SK-N-SH treated with all-trans-retinoic acid at 6 μM for 48 hours (cell line): ENCODE data around the gene AJUBA.
"Not testable (repeated sequence)": the region's sequence is repeated elsewhere in the genome, so short reads cannot be mapped to it uniquely, and the experiment has no call there.

Experiments
- ATAC-seq: fragments of 200-7000 bp; cut with Tn5 transposase; 3 replicates; pipeline ENCODE4 v1.9.1; 2020; ENCODE audit warnings: mild to moderate bottlenecking, moderate library complexity
- ARNTL ChIP-seq: fragments of 450-650 bp; formaldehyde crosslinking; IDR thresholded peaks from 2 replicates; pipeline ENCODE4 v1.5.0; 2020; ENCODE audit warnings: low read depth, mild to moderate bottlenecking, moderate library complexity, borderline replicate concordance
- BACH2 ChIP-seq: fragments of 250-450 bp; sonication (Bioruptor Pico); IDR thresholded peaks from 2 replicates; pipeline ENCODE4 v1.9.0; 2021; ENCODE audit warnings: mild to moderate bottlenecking, borderline replicate concordance
- CSDC2 ChIP-seq: fragments of 250-450 bp; sonication (Bioruptor Pico); IDR thresholded peaks from 2 replicates; pipeline ENCODE4 v1.5.0; 2020; ENCODE audit warnings: mild to moderate bottlenecking, moderate library complexity
- ESRRG ChIP-seq: fragments of 250-450 bp; sonication (Bioruptor Pico); IDR thresholded peaks from 2 replicates; pipeline ENCODE4 v1.6.1; 2021; ENCODE audit warnings: mild to moderate bottlenecking
- GLIS3 ChIP-seq: fragments of 250-450 bp; sonication (Bioruptor Pico); IDR thresholded peaks from 2 replicates; pipeline ENCODE4 v1.5.0; 2020; ENCODE audit warnings: mild to moderate bottlenecking, moderate library complexity
- ISL1 ChIP-seq: fragments of 250-450 bp; sonication (Bioruptor Pico); IDR thresholded peaks from 2 replicates; pipeline ENCODE4 v2.1.2; 2022; ENCODE audit warnings: mild to moderate bottlenecking, moderate library complexity
- OSR1 ChIP-seq: fragments of 250-450 bp; sonication (Bioruptor Pico); IDR thresholded peaks from 2 replicates; pipeline ENCODE4 v1.8.0; 2022; ENCODE audit warnings: moderate library complexity, mild to moderate bottlenecking, inconsistent platforms
- PPARA ChIP-seq: fragments of 250-450 bp; sonication (Bioruptor Pico); IDR thresholded peaks from 2 replicates; pipeline ENCODE4 v1.5.0; 2020; ENCODE audit warnings: mild to moderate bottlenecking, borderline replicate concordance
- RARB ChIP-seq: fragments of 250-450 bp; sonication (Bioruptor Pico); IDR thresholded peaks from 2 replicates; pipeline ENCODE4 v1.8.0; 2021; ENCODE audit warnings: mild to moderate bottlenecking, moderate library complexity
- TCF4 ChIP-seq: fragments of 250-450 bp; sonication (Bioruptor Pico); IDR thresholded peaks from 2 replicates; pipeline ENCODE4 v1.8.0; 2021; ENCODE audit warnings: mild to moderate bottlenecking, moderate library complexity, borderline replicate concordance
- TOX ChIP-seq: fragments of 250-450 bp; sonication (Bioruptor Pico); IDR thresholded peaks from 2 replicates; pipeline ENCODE4 v1.8.0; 2021; ENCODE audit warnings: mild to moderate bottlenecking, moderate library complexity, borderline replicate concordance
- ZC3H10 ChIP-seq: fragments of 250-450 bp; sonication (Bioruptor Pico); IDR thresholded peaks from 2 replicates; pipeline ENCODE4 v1.5.1; 2021; ENCODE audit warnings: mild to moderate bottlenecking, moderate library complexity
- ZFP3 ChIP-seq: fragments of 250-450 bp; sonication (Bioruptor Pico); IDR thresholded peaks from 2 replicates; pipeline ENCODE4 v1.5.0; 2020; ENCODE audit warnings: mild to moderate bottlenecking, moderate library complexity
- ZNF565 ChIP-seq: fragments of 450-650 bp; formaldehyde crosslinking; conservative IDR thresholded peaks from 2 replicates; pipeline ENCODE4 v1.5.0; 2020; ENCODE audit warnings: low read depth, mild to moderate bottlenecking, moderate library complexity
- ZNF70 ChIP-seq: fragments of 450-650 bp; formaldehyde crosslinking; IDR thresholded peaks from 2 replicates; pipeline ENCODE4 v1.5.0; 2020; ENCODE audit warnings: mild to moderate bottlenecking, moderate library complexity
- ZNF8 ChIP-seq: fragments of 450-650 bp; formaldehyde crosslinking; IDR thresholded peaks from 2 replicates; pipeline ENCODE4 v1.5.0; 2020; ENCODE audit warnings: mild to moderate bottlenecking, moderate library complexity
- TF ChIP-seq, protein P1 (sequence below): fragments of 250-450 bp; sonication (Bioruptor Pico); IDR thresholded peaks from 2 replicates; pipeline ENCODE4 v1.5.0; 2020; ENCODE audit warnings: mild to moderate bottlenecking, moderate library complexity
- TF ChIP-seq, protein P2 (sequence below): fragments of 250-450 bp; sonication (Bioruptor Pico); IDR thresholded peaks from 2 replicates; pipeline ENCODE4 v1.8.0; 2020; ENCODE audit warnings: mild to moderate bottlenecking, moderate library complexity, borderline replicate concordance
- TF ChIP-seq, protein P3 (sequence below): fragments of 250-450 bp; sonication (Bioruptor Pico); IDR thresholded peaks from 2 replicates; pipeline ENCODE4 v1.8.0; 2021; ENCODE audit warnings: low read depth, mild to moderate bottlenecking, moderate library complexity, borderline replicate concordance
- TF ChIP-seq, protein P4 (sequence below): fragments of 250-450 bp; sonication (Bioruptor Pico); IDR thresholded peaks from 2 replicates; pipeline ENCODE4 v1.5.1; 2020; ENCODE audit warnings: low read depth, mild to moderate bottlenecking, moderate library complexity
- TF ChIP-seq, protein P5 (sequence below): fragments of 250-450 bp; sonication (Bioruptor Pico); IDR thresholded peaks from 2 replicates; pipeline ENCODE4 v1.5.1; 2021; ENCODE audit warnings: mild to moderate bottlenecking, moderate library complexity

The AJUBA gene

DNA sequence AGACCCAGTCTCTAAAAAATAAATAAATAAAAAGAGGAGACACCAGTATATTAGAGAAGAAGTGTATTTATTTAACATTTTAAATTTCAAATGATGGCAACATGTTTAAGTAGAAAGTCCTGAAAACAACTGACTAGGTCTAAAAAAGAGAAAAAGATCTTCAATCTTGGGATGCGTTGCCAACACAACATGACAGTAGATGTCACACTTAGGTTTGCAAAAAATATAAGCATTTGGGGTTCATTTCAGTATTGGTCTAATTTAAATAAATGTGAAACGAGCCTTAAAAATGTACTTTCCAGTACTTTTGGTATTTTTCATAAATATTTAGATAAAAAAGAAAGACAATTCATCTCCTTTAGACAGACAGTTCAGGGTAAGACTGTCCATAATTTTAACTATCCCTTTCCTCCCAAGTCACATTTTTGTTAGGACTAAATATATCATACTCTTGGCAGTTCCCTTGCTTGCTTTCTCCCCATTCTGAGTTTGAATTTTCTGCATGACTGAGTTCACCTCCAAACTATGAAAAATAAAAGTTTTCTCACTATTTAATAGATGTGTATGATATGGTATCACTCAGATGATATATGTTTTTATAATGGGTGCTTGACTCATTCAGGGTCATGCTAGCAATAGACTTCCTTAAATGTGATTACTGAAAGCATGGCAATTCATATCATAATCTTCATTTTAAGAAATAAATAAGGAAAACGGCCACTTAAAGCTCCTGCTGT lies 23.3 kb upstream of the AJUBA start:
- TF ChIP-seq, protein P1, sequence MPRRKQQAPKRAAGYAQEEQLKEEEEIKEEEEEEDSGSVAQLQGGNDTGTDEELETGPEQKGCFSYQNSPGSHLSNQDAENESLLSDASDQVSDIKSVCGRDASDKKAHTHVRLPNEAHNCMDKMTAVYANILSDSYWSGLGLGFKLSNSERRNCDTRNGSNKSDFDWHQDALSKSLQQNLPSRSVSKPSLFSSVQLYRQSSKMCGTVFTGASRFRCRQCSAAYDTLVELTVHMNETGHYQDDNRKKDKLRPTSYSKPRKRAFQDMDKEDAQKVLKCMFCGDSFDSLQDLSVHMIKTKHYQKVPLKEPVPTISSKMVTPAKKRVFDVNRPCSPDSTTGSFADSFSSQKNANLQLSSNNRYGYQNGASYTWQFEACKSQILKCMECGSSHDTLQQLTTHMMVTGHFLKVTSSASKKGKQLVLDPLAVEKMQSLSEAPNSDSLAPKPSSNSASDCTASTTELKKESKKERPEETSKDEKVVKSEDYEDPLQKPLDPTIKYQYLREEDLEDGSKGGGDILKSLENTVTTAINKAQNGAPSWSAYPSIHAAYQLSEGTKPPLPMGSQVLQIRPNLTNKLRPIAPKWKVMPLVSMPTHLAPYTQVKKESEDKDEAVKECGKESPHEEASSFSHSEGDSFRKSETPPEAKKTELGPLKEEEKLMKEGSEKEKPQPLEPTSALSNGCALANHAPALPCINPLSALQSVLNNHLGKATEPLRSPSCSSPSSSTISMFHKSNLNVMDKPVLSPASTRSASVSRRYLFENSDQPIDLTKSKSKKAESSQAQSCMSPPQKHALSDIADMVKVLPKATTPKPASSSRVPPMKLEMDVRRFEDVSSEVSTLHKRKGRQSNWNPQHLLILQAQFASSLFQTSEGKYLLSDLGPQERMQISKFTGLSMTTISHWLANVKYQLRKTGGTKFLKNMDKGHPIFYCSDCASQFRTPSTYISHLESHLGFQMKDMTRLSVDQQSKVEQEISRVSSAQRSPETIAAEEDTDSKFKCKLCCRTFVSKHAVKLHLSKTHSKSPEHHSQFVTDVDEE (CRISPR knock-in tag) = no peak
- TF ChIP-seq ZNF70 (CRISPR knock-in tag) (no peak), ARNTL (CRISPR knock-in tag) (no peak), CSDC2 (no peak), OSR1 (CRISPR knock-in tag) (no peak), ISL1 (CRISPR knock-in tag) (no peak), PPARA (CRISPR knock-in tag) (no peak), ZNF8 (no peak), ZC3H10 (no peak), ZNF565 (CRISPR knock-in tag) (no peak), ZFP3 (CRISPR knock-in tag) (no peak), TOX (CRISPR knock-in tag) (no peak), TCF4 (CRISPR knock-in tag) (no peak), BACH2 (no peak)
- TF ChIP-seq, protein P2, sequence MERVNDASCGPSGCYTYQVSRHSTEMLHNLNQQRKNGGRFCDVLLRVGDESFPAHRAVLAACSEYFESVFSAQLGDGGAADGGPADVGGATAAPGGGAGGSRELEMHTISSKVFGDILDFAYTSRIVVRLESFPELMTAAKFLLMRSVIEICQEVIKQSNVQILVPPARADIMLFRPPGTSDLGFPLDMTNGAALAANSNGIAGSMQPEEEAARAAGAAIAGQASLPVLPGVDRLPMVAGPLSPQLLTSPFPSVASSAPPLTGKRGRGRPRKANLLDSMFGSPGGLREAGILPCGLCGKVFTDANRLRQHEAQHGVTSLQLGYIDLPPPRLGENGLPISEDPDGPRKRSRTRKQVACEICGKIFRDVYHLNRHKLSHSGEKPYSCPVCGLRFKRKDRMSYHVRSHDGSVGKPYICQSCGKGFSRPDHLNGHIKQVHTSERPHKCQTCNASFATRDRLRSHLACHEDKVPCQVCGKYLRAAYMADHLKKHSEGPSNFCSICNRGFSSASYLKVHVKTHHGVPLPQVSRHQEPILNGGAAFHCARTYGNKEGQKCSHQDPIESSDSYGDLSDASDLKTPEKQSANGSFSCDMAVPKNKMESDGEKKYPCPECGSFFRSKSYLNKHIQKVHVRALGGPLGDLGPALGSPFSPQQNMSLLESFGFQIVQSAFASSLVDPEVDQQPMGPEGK = no peak
- TF ChIP-seq, protein P3, sequence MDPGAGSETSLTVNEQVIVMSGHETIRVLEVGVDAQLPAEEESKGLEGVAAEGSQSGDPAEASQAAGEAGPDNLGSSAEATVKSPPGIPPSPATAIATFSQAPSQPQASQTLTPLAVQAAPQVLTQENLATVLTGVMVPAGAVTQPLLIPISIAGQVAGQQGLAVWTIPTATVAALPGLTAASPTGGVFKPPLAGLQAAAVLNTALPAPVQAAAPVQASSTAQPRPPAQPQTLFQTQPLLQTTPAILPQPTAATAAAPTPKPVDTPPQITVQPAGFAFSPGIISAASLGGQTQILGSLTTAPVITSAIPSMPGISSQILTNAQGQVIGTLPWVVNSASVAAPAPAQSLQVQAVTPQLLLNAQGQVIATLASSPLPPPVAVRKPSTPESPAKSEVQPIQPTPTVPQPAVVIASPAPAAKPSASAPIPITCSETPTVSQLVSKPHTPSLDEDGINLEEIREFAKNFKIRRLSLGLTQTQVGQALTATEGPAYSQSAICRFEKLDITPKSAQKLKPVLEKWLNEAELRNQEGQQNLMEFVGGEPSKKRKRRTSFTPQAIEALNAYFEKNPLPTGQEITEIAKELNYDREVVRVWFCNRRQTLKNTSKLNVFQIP (CRISPR knock-in tag) = no peak
- TF ChIP-seq, protein P4, sequence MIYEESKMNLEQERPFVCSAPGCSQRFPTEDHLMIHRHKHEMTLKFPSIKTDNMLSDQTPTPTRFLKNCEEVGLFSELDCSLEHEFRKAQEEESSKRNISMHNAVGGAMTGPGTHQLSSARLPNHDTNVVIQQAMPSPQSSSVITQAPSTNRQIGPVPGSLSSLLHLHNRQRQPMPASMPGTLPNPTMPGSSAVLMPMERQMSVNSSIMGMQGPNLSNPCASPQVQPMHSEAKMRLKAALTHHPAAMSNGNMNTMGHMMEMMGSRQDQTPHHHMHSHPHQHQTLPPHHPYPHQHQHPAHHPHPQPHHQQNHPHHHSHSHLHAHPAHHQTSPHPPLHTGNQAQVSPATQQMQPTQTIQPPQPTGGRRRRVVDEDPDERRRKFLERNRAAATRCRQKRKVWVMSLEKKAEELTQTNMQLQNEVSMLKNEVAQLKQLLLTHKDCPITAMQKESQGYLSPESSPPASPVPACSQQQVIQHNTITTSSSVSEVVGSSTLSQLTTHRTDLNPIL (CRISPR knock-in tag) = no peak
- ATAC-seq = no peak

DNA sequence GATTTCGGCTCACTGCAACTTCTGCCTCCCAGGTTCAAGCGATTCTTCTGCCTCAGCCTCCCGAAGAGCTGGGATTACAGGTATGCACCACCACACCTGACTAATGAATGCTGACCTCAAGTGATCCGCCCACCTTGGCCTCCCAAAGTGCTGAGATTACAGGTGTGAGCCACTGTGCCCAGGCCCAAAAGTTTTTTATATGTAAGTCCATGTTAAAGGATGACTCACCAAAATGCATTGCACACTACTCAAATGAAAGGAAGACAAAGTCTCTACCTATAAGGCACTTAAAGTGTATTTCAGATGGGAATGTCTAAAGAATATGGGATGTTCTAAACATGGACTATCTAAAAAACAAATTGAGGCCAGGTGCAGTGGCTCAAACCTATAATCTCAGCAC lies 21.9 kb upstream of the AJUBA start:
- not testable (repeated sequence) for ATAC-seq

DNA sequence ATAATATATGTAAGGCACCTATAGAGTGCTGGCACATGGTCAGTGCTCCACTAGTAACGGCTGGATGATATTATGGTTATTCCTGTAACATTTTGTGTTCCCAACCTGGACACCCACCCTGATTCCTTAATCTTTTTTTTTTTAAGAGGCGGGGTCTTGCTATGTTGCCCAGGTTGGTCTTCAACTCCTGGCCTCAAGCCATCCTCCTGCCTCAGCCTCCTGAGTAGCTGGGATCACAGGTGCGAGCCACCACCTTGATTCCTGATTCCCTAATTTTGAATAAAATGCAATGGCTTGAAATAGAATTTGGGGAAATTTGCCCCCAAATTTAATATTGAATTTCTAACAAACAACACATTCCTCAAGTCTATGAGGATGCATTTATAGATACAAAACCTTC lies 20.2 kb upstream of the AJUBA start:
- no peak for ATAC-seq

More for the DNA sequence above, 20.2 kb upstream of the AJUBA start:
- TF ChIP-seq OSR1 (CRISPR knock-in tag) (no peak), CSDC2 (no peak), ZNF8 (no peak), ESRRG (CRISPR knock-in tag) (no peak), TCF4 (CRISPR knock-in tag) (no peak), TOX (CRISPR knock-in tag) (no peak), GLIS3 (CRISPR knock-in tag) (no peak), RARB (CRISPR knock-in tag) (no peak), ZNF70 (CRISPR knock-in tag) (no peak), ARNTL (CRISPR knock-in tag) (no peak), ZC3H10 (no peak), ZFP3 (CRISPR knock-in tag) (no peak)
- TF ChIP-seq, protein P4 (CRISPR knock-in tag) = no peak
- TF ChIP-seq, protein P5, sequence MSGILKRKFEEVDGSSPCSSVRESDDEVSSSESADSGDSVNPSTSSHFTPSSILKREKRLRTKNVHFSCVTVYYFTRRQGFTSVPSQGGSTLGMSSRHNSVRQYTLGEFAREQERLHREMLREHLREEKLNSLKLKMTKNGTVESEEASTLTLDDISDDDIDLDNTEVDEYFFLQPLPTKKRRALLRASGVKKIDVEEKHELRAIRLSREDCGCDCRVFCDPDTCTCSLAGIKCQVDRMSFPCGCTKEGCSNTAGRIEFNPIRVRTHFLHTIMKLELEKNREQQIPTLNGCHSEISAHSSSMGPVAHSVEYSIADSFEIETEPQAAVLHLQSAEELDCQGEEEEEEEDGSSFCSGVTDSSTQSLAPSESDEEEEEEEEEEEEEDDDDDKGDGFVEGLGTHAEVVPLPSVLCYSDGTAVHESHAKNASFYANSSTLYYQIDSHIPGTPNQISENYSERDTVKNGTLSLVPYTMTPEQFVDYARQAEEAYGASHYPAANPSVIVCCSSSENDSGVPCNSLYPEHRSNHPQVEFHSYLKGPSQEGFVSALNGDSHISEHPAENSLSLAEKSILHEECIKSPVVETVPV = no peak
- TF ChIP-seq, protein P2 = no peak
